IPS-NIHi7 (cell line): Measurements from ENCODE around the gene RGS5.
"Not testable (repeated sequence)": the region's sequence is repeated elsewhere in the genome, so short reads cannot be mapped to it uniquely, and the experiment has no call there.

Experiments used
- DNase-seq: peaks from one replicate; pipeline ENCODE4 v3.0.0; 2012; ENCODE audit warnings: mixed read lengths; ENCODE audit errors: extremely low spot score

RGS5 gene

GRCh38 chr1:163202833-163203451, at the start of gene RGS5:
RGS5 (minus strand) TSS chr1:163202916; CDS start chr1:163202835, 81 bp downstream.
- peak; percentile 81 for DNase-seq

GRCh38 chr1:163250382-163250974, 47.8 kb upstream of the RGS5 start:
- no peak for DNase-seq

GRCh38 chr1:163248064-163248463, 45.3 kb upstream of the RGS5 start:
- no peak for DNase-seq

DNA sequence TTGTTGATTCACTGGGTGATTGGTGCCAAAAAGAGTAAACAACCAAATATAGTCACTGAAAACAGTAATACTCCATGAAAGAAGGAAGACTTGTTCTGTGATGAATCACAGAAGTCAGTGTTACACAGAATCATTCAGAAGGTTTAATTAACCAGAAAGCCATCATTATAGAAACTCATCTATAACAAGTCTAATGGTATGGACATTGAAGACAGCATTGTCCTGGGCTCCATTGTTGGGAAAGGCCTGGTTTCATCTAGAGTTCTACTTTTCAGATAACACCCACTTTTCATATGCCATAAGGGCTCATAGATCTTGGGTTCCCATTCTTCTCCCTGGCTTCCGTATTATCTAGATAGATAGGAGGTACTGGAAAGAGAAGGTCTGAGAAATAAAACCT, 41.9 kb upstream of the RGS5 start:
- DNase-seq: not testable (repeated sequence)

DNA sequence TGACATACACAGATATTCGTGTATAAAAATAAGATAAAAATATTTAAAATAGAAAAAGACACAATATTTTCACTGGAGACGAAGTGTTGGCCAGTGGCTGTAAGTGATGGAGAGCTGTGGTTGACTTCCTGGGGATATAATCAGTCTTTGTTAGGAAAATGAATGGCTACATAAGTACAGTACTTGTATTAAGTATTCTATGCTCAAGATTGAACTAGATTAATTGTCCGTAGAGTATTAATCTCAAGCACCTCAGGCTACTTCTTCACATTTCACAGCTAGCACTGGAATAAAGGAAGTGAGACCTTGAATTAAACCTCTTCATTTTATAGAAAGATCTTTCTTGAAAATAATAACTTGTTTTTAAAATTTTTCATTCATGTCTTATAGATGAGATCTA, 39.0 kb upstream of the RGS5 start:
- DNase-seq: no peak

DNA sequence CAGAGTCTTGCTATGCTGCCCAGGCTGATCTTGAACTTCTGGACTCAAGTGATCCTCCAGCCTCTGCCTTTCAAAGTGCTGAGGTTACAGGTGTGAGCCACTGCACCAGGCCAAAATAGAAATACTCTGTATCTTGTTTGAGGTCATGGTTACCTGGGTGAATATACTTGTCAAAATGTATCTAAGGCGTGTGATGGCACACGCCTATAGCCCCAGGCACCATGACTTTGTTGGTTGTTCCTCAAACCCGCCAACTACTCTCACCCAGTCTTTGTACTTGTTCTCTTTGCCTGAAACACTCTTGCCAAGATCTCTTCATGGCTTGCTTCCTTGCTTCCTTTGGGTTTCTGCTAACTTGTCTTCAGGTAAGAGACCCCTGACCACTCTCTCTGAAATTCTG, 38.0 kb upstream of the RGS5 start:
- no peak for DNase-seq

DNA sequence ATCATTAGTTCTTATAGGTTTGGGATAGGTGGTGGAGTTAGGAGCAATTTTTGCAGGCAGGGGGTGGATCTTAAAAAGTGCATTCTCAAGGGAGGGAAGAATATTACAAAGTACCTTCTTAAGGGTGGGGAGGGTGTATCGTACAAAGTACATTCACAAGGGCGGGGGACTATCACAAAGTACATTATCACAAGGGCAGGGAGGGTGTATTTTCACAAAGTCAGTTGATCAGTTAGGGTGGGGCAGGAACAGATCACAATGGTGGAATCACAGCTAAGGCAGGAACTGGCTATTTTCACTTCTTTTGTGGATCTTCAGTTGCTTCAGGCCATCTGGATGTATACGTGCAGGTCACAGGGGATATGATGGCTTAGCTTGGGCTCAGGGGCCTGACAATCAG, 30.9 kb upstream of the RGS5 start:
- DNase-seq: not testable (repeated sequence)

DNA sequence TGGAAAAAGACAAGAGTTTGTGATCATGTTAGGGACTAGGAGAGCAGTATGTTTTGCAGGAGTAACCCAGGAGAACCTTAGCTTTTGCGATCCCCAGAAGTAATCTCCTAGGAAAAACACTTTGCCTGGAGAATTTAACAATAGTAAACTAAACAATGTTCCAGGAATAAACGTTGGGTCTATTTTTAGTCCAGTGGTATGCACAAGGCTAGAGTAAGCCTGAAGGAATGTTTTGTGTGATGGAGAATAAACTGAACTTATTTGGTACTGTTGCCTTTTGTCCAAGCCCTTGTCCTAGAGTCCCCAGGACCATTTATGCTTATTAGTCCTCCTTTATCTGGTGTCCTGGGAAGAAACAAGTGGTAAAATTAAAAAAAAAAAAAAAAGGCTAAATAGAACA, 28.7 kb upstream of the RGS5 start:
- DNase-seq: no peak

DNA sequence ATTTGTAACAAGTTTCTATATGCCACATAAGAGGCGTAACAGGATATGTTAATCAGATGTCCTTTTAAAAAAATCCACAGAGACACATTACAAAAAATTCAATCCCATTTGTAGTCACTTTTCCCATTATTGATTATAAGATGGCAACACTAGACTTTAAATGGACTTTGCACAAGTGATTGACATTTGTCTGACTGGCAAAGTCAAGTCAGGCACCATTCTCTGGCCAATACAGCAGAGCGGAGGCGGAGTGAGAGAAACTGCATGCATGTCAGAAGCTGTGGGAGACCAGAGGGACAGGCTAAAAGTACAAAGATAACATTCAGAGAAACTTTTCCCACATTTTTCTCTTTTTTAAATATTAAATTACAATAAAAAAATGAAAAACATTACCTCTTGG, 28.1 kb upstream of the RGS5 start:
- no peak for DNase-seq

DNA sequence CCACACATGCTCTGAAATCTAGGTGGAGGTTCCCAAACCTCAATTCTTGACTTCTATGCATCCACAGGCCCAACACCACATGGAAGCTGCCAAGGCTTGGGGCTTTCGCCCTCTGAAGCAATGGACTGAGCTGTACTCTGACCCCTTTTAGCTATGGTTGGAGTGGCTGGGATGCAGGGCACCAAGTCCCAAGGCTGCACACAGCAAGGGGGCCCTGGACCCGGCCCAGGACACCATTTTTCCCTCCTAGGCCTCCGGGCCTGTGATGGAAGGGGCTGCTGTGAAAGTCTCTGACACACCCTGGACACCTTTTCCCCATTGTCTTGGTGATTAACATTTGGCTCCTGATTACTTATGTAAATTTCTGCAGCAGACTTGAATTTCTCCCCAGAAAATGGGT, 25.6 kb upstream of the RGS5 start:
- DNase-seq: not testable (repeated sequence)

DNA sequence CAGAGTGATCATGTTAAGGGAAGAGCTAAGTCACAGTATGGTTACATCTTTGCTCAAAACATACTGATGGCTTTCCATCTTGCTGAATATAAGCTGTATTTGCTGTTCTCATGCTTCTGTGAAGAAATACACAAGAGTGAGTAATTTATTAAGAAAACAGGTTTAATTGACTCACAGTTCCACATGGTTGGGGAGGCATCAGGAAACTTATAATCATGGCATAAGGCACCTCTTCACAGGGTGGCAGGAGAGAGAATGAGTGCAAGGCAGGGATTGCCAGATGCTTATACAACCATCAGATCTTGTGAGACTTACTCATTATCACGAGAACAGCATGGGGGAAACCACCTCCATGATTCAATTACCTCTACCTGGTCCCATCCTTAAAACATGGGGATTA, 24.4 kb upstream of the RGS5 start:
- no peak for DNase-seq

DNA sequence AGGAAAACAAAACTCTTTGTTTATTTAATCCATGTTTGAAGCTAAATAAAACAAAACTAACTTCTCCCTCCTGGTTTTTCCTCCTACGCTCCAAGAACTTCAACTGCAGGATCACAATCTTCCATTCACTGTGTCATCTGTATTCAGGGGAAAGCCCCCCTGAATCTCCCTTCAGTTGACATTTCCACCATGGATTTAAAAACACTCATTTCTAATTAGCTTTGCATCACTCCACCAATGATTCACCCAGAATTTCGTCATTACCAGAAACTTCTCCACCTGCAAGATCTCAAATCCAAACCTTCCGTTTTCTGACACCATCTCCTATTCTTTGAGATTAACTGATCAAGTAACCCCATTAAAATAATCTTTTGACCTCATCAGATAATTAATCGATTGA, 10.9 kb upstream of the RGS5 start:
- DNase-seq: no peak

DNA sequence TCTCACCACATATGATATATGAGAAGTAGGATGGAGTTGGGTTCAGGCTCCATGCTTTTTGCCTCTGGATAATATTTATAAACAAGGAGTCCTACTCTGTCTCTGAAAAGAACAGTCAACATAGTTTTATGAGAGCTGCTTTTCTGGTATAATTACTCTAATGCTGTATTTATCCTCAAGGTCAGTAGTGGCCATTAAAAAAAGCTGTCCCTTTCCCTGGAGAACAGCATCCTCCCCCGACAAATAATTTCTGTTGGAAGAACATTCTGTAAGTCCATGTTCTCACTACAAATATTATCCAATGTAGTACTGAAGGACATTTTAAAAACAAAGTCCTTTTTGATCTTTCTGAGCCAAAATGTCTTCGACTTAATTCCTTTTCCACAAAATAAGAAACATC, 9.0 kb upstream of the RGS5 start:
- no peak for DNase-seq

- DNase-seq: no peak
Observed at GRCh38 chr1:163205513-163205912, 2.8 kb upstream of the RGS5 start.

- no peak for DNase-seq
Observed at GRCh38 chr1:163203561-163203960, 845 bp upstream of the RGS5 start.

GRCh38 chr1:163201906-163202305, 810 bp downstream of the RGS5 start:
- no peak for DNase-seq

DNA sequence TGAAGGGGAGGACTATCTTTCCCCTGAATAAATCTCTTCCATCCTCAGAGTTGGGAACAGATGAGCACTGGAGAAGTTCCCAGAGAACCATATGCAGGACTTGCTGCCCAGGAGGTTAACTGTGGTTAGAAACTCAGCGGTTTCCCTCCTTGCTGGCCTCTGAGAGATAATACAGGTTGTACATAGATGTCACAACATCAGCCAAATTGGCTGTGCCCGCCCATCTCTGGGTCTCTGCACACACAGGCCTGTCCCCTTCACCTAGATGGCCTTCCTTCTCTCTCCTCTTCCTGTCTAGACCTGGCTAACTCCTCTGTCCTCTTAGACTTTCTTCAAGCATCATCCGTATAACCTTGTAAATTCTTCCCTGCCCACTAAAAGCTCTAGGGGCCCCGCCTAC, 5.7 kb downstream of the RGS5 start:
- no peak for DNase-seq

DNA sequence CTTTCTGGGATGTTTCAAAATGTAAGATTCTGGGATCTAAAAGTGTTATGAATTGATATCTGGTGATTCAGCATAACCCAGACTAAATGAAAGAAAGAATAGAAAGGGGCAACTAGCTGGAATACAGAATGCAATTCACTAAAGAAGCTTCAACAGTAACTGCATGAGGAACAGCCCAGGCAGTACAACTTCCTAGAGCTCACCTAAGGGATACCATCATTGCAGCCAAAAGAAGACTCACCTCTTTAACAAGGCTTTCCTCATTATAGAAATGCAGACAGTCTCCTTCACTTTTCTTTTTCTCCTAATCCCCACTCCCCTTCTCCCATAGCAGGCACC, 6.3 kb downstream of the RGS5 start:
- DNase-seq: no peak

DNA sequence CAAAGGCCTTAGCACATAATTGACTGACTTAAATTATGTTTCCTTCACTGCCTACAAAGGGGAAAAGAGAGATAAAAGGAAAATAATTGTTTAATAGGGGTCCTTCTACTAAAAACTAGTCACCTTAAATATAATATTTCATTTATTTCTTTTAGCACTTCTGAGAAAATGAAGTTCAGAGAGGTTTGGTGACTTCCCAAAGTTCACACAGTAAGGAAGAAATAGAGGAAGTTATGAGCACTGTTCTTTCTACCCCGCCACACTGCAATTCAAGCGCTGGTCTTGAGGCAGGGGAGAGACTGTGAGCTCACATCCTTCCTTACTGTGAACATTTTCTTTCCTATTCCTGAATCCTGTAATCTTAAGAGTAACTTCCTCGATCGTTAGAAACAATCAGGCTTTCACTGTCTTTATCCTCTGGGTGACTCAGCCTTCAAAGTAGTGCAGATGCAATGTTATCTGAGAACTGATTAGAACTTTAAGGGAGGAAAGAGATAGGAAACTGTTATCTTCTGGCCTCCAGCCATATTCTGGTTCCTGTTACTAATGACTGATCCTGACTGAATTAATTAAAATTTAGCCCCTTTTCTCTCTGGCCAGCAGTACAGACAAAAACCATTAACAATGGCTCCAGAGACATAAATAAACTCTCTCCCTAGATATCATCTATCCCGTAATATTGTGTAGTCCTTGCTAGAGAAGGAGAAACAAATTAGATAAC, 6.8 kb downstream of the RGS5 start:
- peak; percentile 23 for DNase-seq

GRCh38 chr1:163191301-163191700, 11.4 kb downstream of the RGS5 start:
- no peak for DNase-seq

GRCh38 chr1:163188947-163189346, 13.8 kb downstream of the RGS5 start:
- no peak for DNase-seq

DNA sequence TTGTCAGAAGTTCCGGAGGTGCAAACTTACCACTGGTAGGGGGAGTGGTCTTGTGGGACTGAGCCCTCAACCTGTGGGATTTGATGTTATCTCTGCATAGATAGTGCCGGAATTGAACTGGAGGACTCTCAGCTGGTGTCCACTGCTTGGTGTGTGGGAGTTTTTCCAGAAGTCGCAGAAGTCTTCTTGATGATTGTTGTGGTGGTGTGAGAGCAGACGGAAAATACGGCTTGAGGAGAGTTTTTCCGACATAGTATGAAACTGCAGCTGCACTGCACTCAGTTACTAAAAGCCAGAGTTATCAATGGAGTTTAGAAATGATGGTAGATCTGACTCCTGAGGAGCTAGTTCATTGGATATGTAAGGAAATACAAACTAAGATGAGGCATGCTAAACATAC, 14.9 kb downstream of the RGS5 start:
- DNase-seq: no peak

DNA sequence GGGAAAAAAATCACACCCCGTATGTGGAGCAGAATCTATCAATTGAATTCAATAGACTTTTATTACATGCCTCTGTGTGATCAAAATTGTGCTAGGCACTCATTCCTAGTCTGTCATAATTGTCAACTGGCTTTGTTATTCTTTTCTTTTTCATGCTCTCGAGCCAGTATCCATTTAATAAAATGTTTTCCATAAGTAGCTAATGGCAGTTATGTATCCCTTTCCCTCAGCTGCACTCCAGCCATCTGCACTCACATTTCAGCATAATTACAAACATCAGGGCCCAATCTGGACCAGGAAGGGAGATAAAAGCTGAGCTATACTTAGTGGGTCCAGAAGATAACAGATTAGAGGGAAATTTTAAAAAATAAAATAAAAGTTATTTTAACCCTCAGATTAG, 15.9 kb downstream of the RGS5 start:
- no peak for DNase-seq
